22Rv1 (cell line): ENCODE results near the gene BIRC7.

ENCODE experiments used
- H3K27ac ChIP-seq: fragments of 450-650 bp; 2 replicates; pipeline ENCODE4 v1.5.1; 2017
- CTCF ChIP-seq: fragments of 450-650 bp; IDR thresholded peaks from 2 replicates; pipeline ENCODE4 v1.5.1; 2017; ENCODE audit warnings: mild to moderate bottlenecking
- ZFX ChIP-seq: fragments of 450-650 bp; IDR thresholded peaks from 2 replicates; pipeline ENCODE4 v1.6.1; 2017; ENCODE audit warnings: antibody characterized with exemption, borderline replicate concordance

Gene BIRC7

GRCh38 chr20:63241272-63241671 is 5.6 kb downstream of the BIRC7 start:
- TF ChIP-seq ZFX (no peak), CTCF (no peak)
- no peak overlapping the region for H3K27ac ChIP-seq

GRCh38 chr20:63242736-63243135 is 7.0 kb downstream of the BIRC7 start:
- TF ChIP-seq CTCF (no peak), ZFX (no peak)
- H3K27ac ChIP-seq = no peak overlapping the region

- TF ChIP-seq CTCF (no peak), ZFX (no peak)
- no peak overlapping the region for H3K27ac ChIP-seq
Measured at GRCh38 chr20:63243604-63244247, 8.0 kb downstream of the BIRC7 start.

- TF ChIP-seq CTCF = no peak
- no peak for TF ChIP-seq ZFX
- no peak overlapping the region for H3K27ac ChIP-seq
Measured at GRCh38 chr20:63244468-63244867, 8.8 kb downstream of the BIRC7 start.

- TF ChIP-seq CTCF (peak; percentile 38), ZFX (no peak)
Measured at GRCh38 chr20:63246490-63247288, 11.0 kb downstream of the BIRC7 start.

GRCh38 chr20:63247671-63248228 is 12.0 kb downstream of the BIRC7 start:
- H3K27ac ChIP-seq = no peak overlapping the region
- no peak for TF ChIP-seq CTCF
- no peak for TF ChIP-seq ZFX

More at GRCh38 chr20:63246490-63247288, 11.0 kb downstream of the BIRC7 start:
- H3K27ac ChIP-seq = no peak overlapping the region
